ENCODE measurements around the gene SPTLC2. TPM values are rescaled to one million over a fixed set of nuclear protein-coding genes. Genes with fewer than 3 reads are reported as not detected.

Gene SPTLC2
- total RNA-seq, 4 donors from 2014 or later: 13.2 to 35.2 (median 20.5) TPM

DNA sequence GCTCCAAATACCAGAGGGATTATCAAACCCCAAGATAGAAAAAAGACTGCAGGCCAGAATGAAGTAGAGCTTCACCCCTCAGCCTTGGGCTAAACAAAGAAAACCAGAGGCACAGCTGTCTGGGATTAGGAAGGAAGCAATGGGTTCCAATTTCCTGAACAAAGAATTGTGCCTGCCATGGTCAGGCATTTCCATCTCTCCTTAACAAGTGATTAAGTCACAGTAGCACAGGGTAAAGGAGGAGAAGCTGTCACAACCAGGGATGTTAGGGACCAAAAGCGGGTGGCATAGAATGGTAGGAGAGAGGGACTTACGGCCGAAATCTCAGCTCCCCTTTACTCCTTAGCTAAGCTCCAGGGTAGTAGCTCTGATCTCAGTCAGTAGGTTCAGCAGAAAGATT lies 33.9 kb downstream of the SPTLC2 start:
- no peak overlapping the region for H3K27ac ChIP-seq
- WGBS, 2 donors (ENCODE audit: low coverage in 1 of 2): 96% methylated on average over 3 of the region's 3 CpGs; no CpG with 5 or more reads in 1 of the 2 donors
- no peaks in the 10 kb centered on the region for H3K9me3 ChIP-seq
- TF ChIP-seq POLR2AphosphoS5 (IDR thresholded peaks at IDR 0.05) (no peak), POLR2A (IDR thresholded peaks at IDR 0.05) (no peak)
- TF ChIP-seq, protein P1, sequence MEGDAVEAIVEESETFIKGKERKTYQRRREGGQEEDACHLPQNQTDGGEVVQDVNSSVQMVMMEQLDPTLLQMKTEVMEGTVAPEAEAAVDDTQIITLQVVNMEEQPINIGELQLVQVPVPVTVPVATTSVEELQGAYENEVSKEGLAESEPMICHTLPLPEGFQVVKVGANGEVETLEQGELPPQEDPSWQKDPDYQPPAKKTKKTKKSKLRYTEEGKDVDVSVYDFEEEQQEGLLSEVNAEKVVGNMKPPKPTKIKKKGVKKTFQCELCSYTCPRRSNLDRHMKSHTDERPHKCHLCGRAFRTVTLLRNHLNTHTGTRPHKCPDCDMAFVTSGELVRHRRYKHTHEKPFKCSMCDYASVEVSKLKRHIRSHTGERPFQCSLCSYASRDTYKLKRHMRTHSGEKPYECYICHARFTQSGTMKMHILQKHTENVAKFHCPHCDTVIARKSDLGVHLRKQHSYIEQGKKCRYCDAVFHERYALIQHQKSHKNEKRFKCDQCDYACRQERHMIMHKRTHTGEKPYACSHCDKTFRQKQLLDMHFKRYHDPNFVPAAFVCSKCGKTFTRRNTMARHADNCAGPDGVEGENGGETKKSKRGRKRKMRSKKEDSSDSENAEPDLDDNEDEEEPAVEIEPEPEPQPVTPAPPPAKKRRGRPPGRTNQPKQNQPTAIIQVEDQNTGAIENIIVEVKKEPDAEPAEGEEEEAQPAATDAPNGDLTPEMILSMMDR (IDR thresholded peaks at IDR 0.05): no peak
- H3K27me3 ChIP-seq: no peaks in the 10 kb centered on the region
- H3K4me1 ChIP-seq: peaks cover 0 to 27% (median 4%) of the 10 kb centered on the region in 3 donors
- H3K36me3 ChIP-seq: peaks cover 0 to 7% of the 10 kb centered on the region in 2 donors
- no peak overlapping the region for H3K4me3 ChIP-seq
- no peak for ATAC-seq

DNA sequence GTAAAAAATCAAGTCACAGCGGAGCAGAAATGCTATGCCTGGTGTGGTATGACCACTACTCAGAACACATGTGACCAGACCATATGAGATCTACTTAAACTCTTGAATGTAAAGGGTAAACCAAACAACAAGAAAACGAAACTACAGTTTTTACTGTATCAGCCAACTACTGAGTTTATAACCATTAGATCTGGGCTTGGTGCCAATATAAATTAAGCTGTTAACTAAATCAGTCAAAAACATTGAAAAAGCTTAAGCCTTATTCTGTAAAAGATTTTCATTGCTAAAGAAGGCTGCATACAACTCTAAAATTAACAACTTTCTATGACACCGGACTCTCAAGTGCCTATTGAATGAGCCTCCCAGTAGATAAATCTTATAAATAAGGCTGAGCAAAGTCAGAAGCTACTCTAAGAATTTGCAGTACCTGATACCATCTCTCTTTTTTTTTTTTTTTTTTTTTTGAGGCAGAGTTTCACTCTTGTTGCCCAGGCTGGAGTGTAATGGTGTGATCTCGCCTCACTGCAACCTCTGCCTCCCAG lies 35.4 kb downstream of the SPTLC2 start:
- TF ChIP-seq POLR2AphosphoS5 (IDR thresholded peaks at IDR 0.05): no peak
- no peak for TF ChIP-seq POLR2A (IDR thresholded peaks at IDR 0.05)
- TF ChIP-seq EP300 (IDR thresholded peaks at IDR 0.05): no peak
- TF ChIP-seq, protein P1 (IDR thresholded peaks at IDR 0.05): no peak
- Histone ChIP-seq H3K4me3 (no peak overlapping the region), H3K27ac (no peak overlapping the region), H3K36me3 (peaks cover 0 to 11% of the 10 kb centered on the region in 2 donors), H3K4me1 (peaks cover 0 to 27% (median 4%) of the 10 kb centered on the region in 3 donors), H3K27me3 (no peaks in the 10 kb centered on the region), H3K9me3 (no peaks in the 10 kb centered on the region)
- WGBS, 2 donors (ENCODE audit: low coverage in 1 of 2): 28 to 29% methylated on average over 3 of the region's 4 CpGs
- no peak for ATAC-seq

DNA sequence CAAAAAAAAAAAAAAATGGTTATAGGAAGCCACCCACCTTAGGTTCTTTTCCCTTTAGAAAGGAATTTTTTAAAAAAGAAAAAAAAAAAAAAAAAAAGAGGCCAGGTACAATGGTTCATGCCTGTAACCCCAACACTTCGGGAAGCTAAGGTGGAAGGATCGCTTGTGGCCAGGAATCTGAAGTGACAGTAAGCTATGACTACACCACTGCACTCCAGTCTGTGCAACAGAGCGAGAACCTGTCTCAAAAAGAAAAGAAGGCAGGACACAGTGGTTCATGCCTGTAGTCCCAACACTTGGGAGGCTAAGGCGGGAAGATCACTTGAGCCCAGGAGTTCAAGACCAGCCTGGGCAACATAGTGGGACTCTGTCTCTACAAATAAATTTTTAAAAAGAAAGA lies 36.0 kb downstream of the SPTLC2 start:
- no peak for ATAC-seq
- no peak overlapping the region for H3K27ac ChIP-seq

DNA sequence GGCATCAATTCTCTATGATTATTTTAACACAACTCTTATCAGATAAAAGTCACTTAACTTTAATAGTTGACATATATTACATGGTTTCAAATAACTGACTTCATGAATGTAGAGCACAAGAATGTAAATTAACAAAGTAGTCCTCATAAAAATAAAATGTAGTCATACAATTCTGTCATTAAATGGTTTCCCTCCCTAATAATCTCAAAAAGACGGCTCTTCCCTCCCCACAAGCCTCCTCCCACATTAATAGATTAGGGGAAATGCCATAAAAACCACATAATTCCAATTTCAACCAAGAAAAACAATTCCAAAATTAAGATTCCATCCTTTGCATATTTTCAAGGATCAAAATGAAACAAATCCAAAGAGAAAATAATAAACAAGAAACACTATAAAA lies 36.7 kb downstream of the SPTLC2 start:
- Histone ChIP-seq H3K4me3 (no peak overlapping the region), H3K9me3 (no peaks in the 10 kb centered on the region), H3K4me1 (peaks cover 0 to 27% (median 4%) of the 10 kb centered on the region in 3 donors), H3K36me3 (peaks cover 0 to 18% of the 10 kb centered on the region in 2 donors), H3K27ac (no peak overlapping the region), H3K27me3 (no peaks in the 10 kb centered on the region)
- WGBS, 2 donors (ENCODE audit: low coverage in 1 of 2): 44 to 71% methylated on average over 1 of the region's 1 CpG
- ATAC-seq: no peak
- TF ChIP-seq EP300 (IDR thresholded peaks at IDR 0.05) (no peak), POLR2AphosphoS5 (IDR thresholded peaks at IDR 0.05) (no peak), POLR2A (IDR thresholded peaks at IDR 0.05) (no peak)
- TF ChIP-seq, protein P1 (IDR thresholded peaks at IDR 0.05): no peak

More for the DNA sequence above, 36.0 kb downstream of the SPTLC2 start:
- Histone ChIP-seq H3K4me1 (peaks cover 0 to 27% (median 4%) of the 10 kb centered on the region in 3 donors), H3K27me3 (no peaks in the 10 kb centered on the region), H3K9me3 (no peaks in the 10 kb centered on the region), H3K4me3 (no peak overlapping the region), H3K36me3 (peaks cover 0 to 17% of the 10 kb centered on the region in 2 donors)
- TF ChIP-seq POLR2AphosphoS5 (IDR thresholded peaks at IDR 0.05) (no peak), EP300 (IDR thresholded peaks at IDR 0.05) (no peak), POLR2A (IDR thresholded peaks at IDR 0.05) (no peak)
- TF ChIP-seq, protein P1 (IDR thresholded peaks at IDR 0.05): no peak
- 91 to 100% methylated on average over 1 to 4 of the region's 4 CpGs for WGBS, 2 donors (ENCODE audit: low coverage in 1 of 2)

DNA sequence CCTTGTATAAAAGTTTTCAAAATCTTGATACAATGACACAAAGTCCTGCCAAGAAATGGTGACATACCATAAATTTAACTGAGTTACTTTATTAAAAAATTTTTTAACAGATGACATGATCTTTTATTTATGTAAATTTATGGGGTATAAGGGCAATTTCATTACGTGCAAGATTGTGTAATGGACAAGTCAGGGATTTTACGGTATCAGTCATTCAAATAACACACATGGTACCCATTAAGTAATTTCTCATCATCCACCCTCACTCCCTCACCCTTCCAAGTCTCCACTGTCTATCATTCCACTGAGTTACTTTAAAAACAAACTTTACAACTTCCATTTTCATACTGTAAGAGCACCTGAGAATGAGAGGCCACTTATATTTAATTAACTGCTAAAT lies 37.4 kb downstream of the SPTLC2 start:
- Histone ChIP-seq H3K4me1 (peaks cover 0 to 27% (median 4%) of the 10 kb centered on the region in 3 donors), H3K27ac (no peak overlapping the region), H3K4me3 (no peak overlapping the region), H3K9me3 (no peaks in the 10 kb centered on the region), H3K27me3 (no peaks in the 10 kb centered on the region), H3K36me3 (peaks cover 0 to 18% of the 10 kb centered on the region in 2 donors)
- no peak for ATAC-seq
- TF ChIP-seq EP300 (IDR thresholded peaks at IDR 0.05) (no peak), POLR2AphosphoS5 (IDR thresholded peaks at IDR 0.05) (no peak), POLR2A (IDR thresholded peaks at IDR 0.05) (no peak)
- TF ChIP-seq, protein P1 (IDR thresholded peaks at IDR 0.05): no peak
- 63 to 78% methylated on average over 2 of the region's 2 CpGs for WGBS, 2 donors (ENCODE audit: low coverage in 1 of 2)

Measured in gastroesophageal sphincter (tissue), 4 donors.